Liver (tissue), 9 donors: ENCODE data around the gene EGFR. TPM values are rescaled to one million over a fixed set of nuclear protein-coding genes. Genes with fewer than 3 reads are reported as not detected.

Source experiments
- DNase-seq: peaks from one replicate; pipeline ENCODE4 v3.0.0-alpha.2; 2017; ENCODE audit warnings: low spot score
- H3K27ac ChIP-seq, 2 donors: one replicate each; pipeline ENCODE4 v1.7.0; 2013; ENCODE audit warnings: inconsistent platforms in 2 of 2, low read length in 2 of 2, control low read depth in 1 of 2, low read depth in 1 of 2, mild to moderate bottlenecking in 1 of 2
- H3K27me3 ChIP-seq, 4 donors: one replicate each; pipeline versions ENCODE4 v1.6.1 to v1.7.0; 2013; ENCODE audit warnings: low read length in 3 of 4, inconsistent platforms in 1 of 4, mild to moderate bottlenecking in 1 of 4, moderate library complexity in 1 of 4; ENCODE audit not compliant: control insufficient read depth in 4 of 4, insufficient read depth in 4 of 4
- H3K36me3 ChIP-seq, 4 donors: one replicate each; pipeline versions ENCODE4 v1.6.1 to v1.7.0; 2013; ENCODE audit warnings: low read length in 3 of 4, mild to moderate bottlenecking in 3 of 4, low read depth in 1 of 4, moderate library complexity in 1 of 4; ENCODE audit not compliant: control insufficient read depth in 4 of 4, insufficient read depth in 3 of 4
- H3K4me1 ChIP-seq, 4 donors: one replicate each; pipeline versions ENCODE4 v1.6.1 to v1.7.0; 2013; ENCODE audit warnings: low read length in 3 of 4, mild to moderate bottlenecking in 3 of 4, moderate library complexity in 1 of 4; ENCODE audit not compliant: control insufficient read depth in 4 of 4, insufficient read depth in 4 of 4
- H3K4me3 ChIP-seq, 3 donors: one replicate each; pipeline versions ENCODE4 v1.6.1 to v1.7.0; 2013; ENCODE audit warnings: low read length in 3 of 3, control low read depth in 1 of 3, low read depth in 1 of 3, mild to moderate bottlenecking in 1 of 3
- H3K9ac ChIP-seq, 2 donors: one replicate each; pipeline ENCODE4 v1.7.0; 2013; ENCODE audit warnings: low read length in 2 of 2, mild to moderate bottlenecking in 2 of 2, moderate library complexity in 2 of 2, control low read depth in 1 of 2, low read depth in 1 of 2
- H3K9me3 ChIP-seq, 4 donors: one replicate each; pipeline versions ENCODE4 v1.6.1 to v1.7.0; 2013; ENCODE audit warnings: low read length in 3 of 4; ENCODE audit not compliant: control insufficient read depth in 4 of 4
- ATF3 ChIP-seq: IDR thresholded peaks from 2 replicates; pipeline ENCODE4 v1.6.1; 2016; ENCODE audit warnings: antibody characterized with exemption
- EGR1 ChIP-seq, 2 donors: IDR thresholded peaks; 2 replicates each; pipeline ENCODE4 v1.6.1; 2016 to 2018; ENCODE audit warnings: antibody characterized with exemption in 2 of 2, low read depth in 2 of 2
- FOXA1 ChIP-seq: IDR thresholded peaks from 2 replicates; pipeline ENCODE4 v1.6.1; 2016; ENCODE audit warnings: antibody characterized with exemption
- FOXA2 ChIP-seq: IDR thresholded peaks from 2 replicates; pipeline ENCODE4 v1.6.1; 2016; ENCODE audit warnings: antibody characterized with exemption
- GABPA ChIP-seq, 2 donors: IDR thresholded peaks in 1 of 2; conservative IDR thresholded peaks in 1 of 2; 2 replicates each; pipeline ENCODE4 v1.6.1; 2016; ENCODE audit warnings: antibody characterized with exemption in 2 of 2, mild to moderate bottlenecking in 1 of 2, moderate library complexity in 1 of 2
- HNF4A ChIP-seq, 2 donors: conservative IDR thresholded peaks; 2 replicates each; pipeline ENCODE4 v1.6.1; 2016; ENCODE audit warnings: antibody characterized with exemption in 2 of 2, mild to moderate bottlenecking in 2 of 2
- HNF4G ChIP-seq: IDR thresholded peaks from 2 replicates; pipeline ENCODE4 v1.6.1; 2016; ENCODE audit warnings: antibody characterized with exemption
- JUND ChIP-seq, 2 donors: IDR thresholded peaks; 2 replicates each; pipeline ENCODE4 v1.6.1; 2016; ENCODE audit warnings: antibody characterized with exemption in 2 of 2
- NR2F2 ChIP-seq: IDR thresholded peaks from 2 replicates; pipeline ENCODE4 v1.6.1; 2016; ENCODE audit warnings: antibody characterized with exemption
- RAD21 ChIP-seq, 2 donors: IDR thresholded peaks; 2 replicates each; pipeline ENCODE4 v1.6.1; 2016; ENCODE audit warnings: antibody characterized with exemption in 2 of 2, mild to moderate bottlenecking in 2 of 2
- RXRA ChIP-seq, 2 donors: IDR thresholded peaks; 2 replicates each; pipeline ENCODE4 v1.6.1; 2017 to 2018; ENCODE audit warnings: antibody characterized with exemption in 2 of 2, mild to moderate bottlenecking in 1 of 2
- SP1 ChIP-seq: IDR thresholded peaks from 2 replicates; pipeline ENCODE4 v1.6.1; 2018; ENCODE audit warnings: antibody characterized with exemption, mild to moderate bottlenecking
- TAF1 ChIP-seq: conservative IDR thresholded peaks from 2 replicates; pipeline ENCODE4 v1.6.1; 2016; ENCODE audit warnings: antibody characterized with exemption, mild to moderate bottlenecking
- YY1 ChIP-seq: IDR thresholded peaks from 2 replicates; pipeline ENCODE4 v1.6.1; 2016; ENCODE audit warnings: antibody characterized with exemption, mild to moderate bottlenecking
- WGBS: extraction: QIAGEN DNeasy Blood & Tissue Kit; methylation state at CpG from one replicate; pipeline ENCODE4 v1.1.7; 2013; 5-methylcytosine and 5-hydroxymethylcytosine counted together
- polyA plus RNA-seq, 2 donors: library from polyadenylated mRNA; stranded (reverse) in 1 of 2; unstranded in 1 of 2; fragments of 200-250 nt in 1 of 2; fragments of >200 nt in 1 of 2; fragmentation: Nextera tagmentation in 1 of 2; extraction: Ambion mirVana in 1 of 2; gene quantifications; one replicate each; pipeline versions ENCODE4 v1.2.1 to v1.2.3, GENCODE V29; 2013 to 2015
- total RNA-seq, 2 donors: library from RNA; depleted of rRNA; stranded (reverse); fragments of >200 nt; gene quantifications; one replicate each; pipeline ENCODE4 v1.2.3, GENCODE V29; 2014
- TF ChIP-seq, protein P1 (sequence below): IDR thresholded peaks from 2 replicates; pipeline ENCODE4 v1.6.1; 2016; ENCODE audit warnings: antibody characterized with exemption, mild to moderate bottlenecking
- TF ChIP-seq, protein P2 (sequence below): IDR thresholded peaks from 2 replicates; pipeline ENCODE4 v1.6.1; 2016; ENCODE audit warnings: antibody characterized with exemption
- donor health status: healthy.
- donor health status: healthy.
- donor health status: healthy.
- donor health status: healthy.
- donor health status: healthy.

EGFR gene
- total and polyA plus RNA-seq, 4 donors: 22.6 to 37.0 (median 27.7) TPM

DNA sequence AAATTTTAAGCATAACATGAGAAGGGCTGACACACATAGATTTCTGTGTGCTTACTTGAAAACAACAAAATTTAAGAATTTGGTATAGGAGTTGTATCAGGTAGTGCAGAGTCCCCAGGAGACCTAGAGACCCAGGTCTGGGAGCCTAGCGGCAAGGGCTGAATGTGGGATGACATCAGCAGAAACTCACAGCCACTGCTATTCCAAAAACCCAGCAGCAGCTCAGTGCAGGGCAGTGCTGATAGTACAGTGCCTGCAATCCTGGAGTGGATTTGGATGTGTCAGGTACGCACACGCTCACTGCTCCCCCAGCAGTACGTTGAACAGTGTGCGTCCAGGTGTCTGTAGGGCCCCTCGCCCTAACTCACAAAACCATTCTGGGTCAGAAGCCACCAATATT, 87.1 kb downstream of the EGFR start:
- Histone ChIP-seq H3K36me3 (peaks cover 0 to 2% (median 0%) of the 10 kb centered on the region in 4 donors), H3K4me1 (peaks cover 0 to 2% (median under 1%) of the 10 kb centered on the region in 4 donors), H3K4me3 (no peak overlapping the region), H3K27ac (no peak overlapping the region), H3K27me3 (no peaks in the 10 kb centered on the region), H3K9me3 (no peaks in the 10 kb centered on the region), H3K9ac (no peak overlapping the region)
- no peak for DNase-seq
- TF ChIP-seq HNF4A (conservative IDR thresholded peaks at IDR 0.05) (no peak), ATF3 (no peak), HNF4G (no peak), EGR1 (IDR thresholded peaks at IDR 0.05; ENCODE audit: low read depth in 2 of 2) (no peak), RAD21 (IDR thresholded peaks at IDR 0.05) (no peak), YY1 (no peak), SP1 (no peak), JUND (IDR thresholded peaks at IDR 0.05) (no peak), RXRA (IDR thresholded peaks at IDR 0.05) (no peak), FOXA2 (no peak), GABPA (IDR thresholded peaks at IDR 0.05 in 1 of 2, conservative IDR thresholded peaks at IDR 0.05 in 1 of 2) (no peak)
- TF ChIP-seq, protein P1, sequence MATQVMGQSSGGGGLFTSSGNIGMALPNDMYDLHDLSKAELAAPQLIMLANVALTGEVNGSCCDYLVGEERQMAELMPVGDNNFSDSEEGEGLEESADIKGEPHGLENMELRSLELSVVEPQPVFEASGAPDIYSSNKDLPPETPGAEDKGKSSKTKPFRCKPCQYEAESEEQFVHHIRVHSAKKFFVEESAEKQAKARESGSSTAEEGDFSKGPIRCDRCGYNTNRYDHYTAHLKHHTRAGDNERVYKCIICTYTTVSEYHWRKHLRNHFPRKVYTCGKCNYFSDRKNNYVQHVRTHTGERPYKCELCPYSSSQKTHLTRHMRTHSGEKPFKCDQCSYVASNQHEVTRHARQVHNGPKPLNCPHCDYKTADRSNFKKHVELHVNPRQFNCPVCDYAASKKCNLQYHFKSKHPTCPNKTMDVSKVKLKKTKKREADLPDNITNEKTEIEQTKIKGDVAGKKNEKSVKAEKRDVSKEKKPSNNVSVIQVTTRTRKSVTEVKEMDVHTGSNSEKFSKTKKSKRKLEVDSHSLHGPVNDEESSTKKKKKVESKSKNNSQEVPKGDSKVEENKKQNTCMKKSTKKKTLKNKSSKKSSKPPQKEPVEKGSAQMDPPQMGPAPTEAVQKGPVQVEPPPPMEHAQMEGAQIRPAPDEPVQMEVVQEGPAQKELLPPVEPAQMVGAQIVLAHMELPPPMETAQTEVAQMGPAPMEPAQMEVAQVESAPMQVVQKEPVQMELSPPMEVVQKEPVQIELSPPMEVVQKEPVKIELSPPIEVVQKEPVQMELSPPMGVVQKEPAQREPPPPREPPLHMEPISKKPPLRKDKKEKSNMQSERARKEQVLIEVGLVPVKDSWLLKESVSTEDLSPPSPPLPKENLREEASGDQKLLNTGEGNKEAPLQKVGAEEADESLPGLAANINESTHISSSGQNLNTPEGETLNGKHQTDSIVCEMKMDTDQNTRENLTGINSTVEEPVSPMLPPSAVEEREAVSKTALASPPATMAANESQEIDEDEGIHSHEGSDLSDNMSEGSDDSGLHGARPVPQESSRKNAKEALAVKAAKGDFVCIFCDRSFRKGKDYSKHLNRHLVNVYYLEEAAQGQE: no peak
- 96% methylated on average over 6 of the region's 6 CpGs for WGBS

DNA sequence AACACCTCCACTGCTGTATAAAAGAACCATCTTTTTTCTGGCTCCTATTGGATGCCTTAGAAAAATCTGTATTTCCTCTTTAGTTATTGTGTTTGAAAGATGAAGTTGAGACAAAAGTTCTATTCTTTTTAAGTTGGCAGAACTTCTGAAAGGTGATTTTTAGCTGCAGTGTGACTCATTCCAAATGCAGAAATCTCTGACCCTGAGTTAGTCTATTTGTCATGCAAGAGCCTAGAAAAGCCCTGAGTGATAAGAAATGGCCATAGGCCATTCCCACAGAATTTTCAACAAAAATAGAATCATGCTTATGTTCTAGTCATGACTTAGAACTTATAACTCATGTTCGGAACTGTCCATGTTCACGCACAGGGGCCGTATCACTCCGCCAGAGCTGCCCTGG, 89.1 kb downstream of the EGFR start:
- Histone ChIP-seq H3K9ac (no peak overlapping the region), H3K9me3 (no peaks in the 10 kb centered on the region), H3K4me1 (peaks cover 0 to 2% (median under 1%) of the 10 kb centered on the region in 4 donors), H3K36me3 (no peaks in the 10 kb centered on the region), H3K4me3 (no peak overlapping the region), H3K27me3 (no peaks in the 10 kb centered on the region), H3K27ac (no peak overlapping the region)
- TF ChIP-seq RAD21 (IDR thresholded peaks at IDR 0.05): no peak
- no peak for TF ChIP-seq SP1
- no peak for TF ChIP-seq FOXA2
- no peak for TF ChIP-seq HNF4G
- TF ChIP-seq YY1: no peak
- TF ChIP-seq, protein P2, sequence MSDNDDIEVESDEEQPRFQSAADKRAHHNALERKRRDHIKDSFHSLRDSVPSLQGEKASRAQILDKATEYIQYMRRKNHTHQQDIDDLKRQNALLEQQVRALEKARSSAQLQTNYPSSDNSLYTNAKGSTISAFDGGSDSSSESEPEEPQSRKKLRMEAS: no peak
- TF ChIP-seq ATF3: no peak
- TF ChIP-seq EGR1 (IDR thresholded peaks at IDR 0.05; ENCODE audit: low read depth in 2 of 2): no peak
- no peak for TF ChIP-seq TAF1
- no peak for TF ChIP-seq NR2F2
- no peak for TF ChIP-seq FOXA1
- TF ChIP-seq JUND (IDR thresholded peaks at IDR 0.05): no peak
- no peak for TF ChIP-seq RXRA (IDR thresholded peaks at IDR 0.05)
- no peak for TF ChIP-seq GABPA (IDR thresholded peaks at IDR 0.05 in 1 of 2, conservative IDR thresholded peaks at IDR 0.05 in 1 of 2)
- WGBS: 95% methylated on average over 4 of the region's 4 CpGs
- DNase-seq: no peak
